SIG-M5 (cell line): ENCODE results near the gene ZDHHC7.
A peak's percentile ranks its signal among the peaks of the same experiment; 100 is the strongest.
"Not testable (repeated sequence)": the region's sequence is repeated elsewhere in the genome, so short reads cannot be mapped to it uniquely, and the experiment has no call there.

ENCODE experiments used
- DNase-seq: peaks from one replicate; lab custom pipeline; 2025; lab: John Stamatoyannopoulos, UW

The ZDHHC7 gene

GRCh38 chr16:85042606-85043005 lies 31.3 kb upstream of the ZDHHC7 start:
- DNase-seq, result no peak

- no peak for DNase-seq
Measured at GRCh38 chr16:85042167-85042526, 30.8 kb upstream of the ZDHHC7 start.

- DNase-seq, result no peak
Measured at GRCh38 chr16:85041219-85042166, 30.2 kb upstream of the ZDHHC7 start.

GRCh38 chr16:85040685-85041084 lies 29.4 kb upstream of the ZDHHC7 start:
- no peak for DNase-seq

GRCh38 chr16:85037721-85038120 lies 26.4 kb upstream of the ZDHHC7 start:
- DNase-seq, result no peak

- no peak for DNase-seq
Measured at GRCh38 chr16:85037050-85037410, 25.7 kb upstream of the ZDHHC7 start.

- no peak for DNase-seq
Measured at GRCh38 chr16:85036236-85037049, 25.1 kb upstream of the ZDHHC7 start.

- no peak for DNase-seq
Measured at GRCh38 chr16:85034591-85035433, 23.5 kb upstream of the ZDHHC7 start.

- no peak for DNase-seq
Measured at GRCh38 chr16:85033171-85033570, 21.8 kb upstream of the ZDHHC7 start.

- not testable (repeated sequence) for DNase-seq
Measured at GRCh38 chr16:85032187-85032586, 20.9 kb upstream of the ZDHHC7 start.

- no peak for DNase-seq
Measured at GRCh38 chr16:85031451-85031850, 20.1 kb upstream of the ZDHHC7 start.

- no peak for DNase-seq
Measured at GRCh38 chr16:85029981-85030401, 18.7 kb upstream of the ZDHHC7 start.

GRCh38 chr16:85029408-85029784 lies 18.1 kb upstream of the ZDHHC7 start:
- DNase-seq, result peak; percentile 12

GRCh38 chr16:85028685-85029407 lies 17.5 kb upstream of the ZDHHC7 start:
- no peak for DNase-seq

GRCh38 chr16:85027958-85028684 lies 16.8 kb upstream of the ZDHHC7 start:
- no peak for DNase-seq

GRCh38 chr16:85027349-85027957 lies 16.1 kb upstream of the ZDHHC7 start, which contains the start of gene KIAA0513:
Gene KIAA0513, plus strand, starts transcription at chr16:85027795. Its CDS starts 39,277 bp downstream, at chr16:85067072.
- DNase-seq, result no peak

- DNase-seq, result no peak
Measured at GRCh38 chr16:85026703-85027102, 15.4 kb upstream of the ZDHHC7 start.

GRCh38 chr16:85025781-85026653 lies 14.7 kb upstream of the ZDHHC7 start:
- DNase-seq, result peak; percentile 24

- no peak for DNase-seq
Measured at GRCh38 chr16:85019659-85020245, 8.4 kb upstream of the ZDHHC7 start.
